ENCODE results near the gene DCAF17.

DNA sequence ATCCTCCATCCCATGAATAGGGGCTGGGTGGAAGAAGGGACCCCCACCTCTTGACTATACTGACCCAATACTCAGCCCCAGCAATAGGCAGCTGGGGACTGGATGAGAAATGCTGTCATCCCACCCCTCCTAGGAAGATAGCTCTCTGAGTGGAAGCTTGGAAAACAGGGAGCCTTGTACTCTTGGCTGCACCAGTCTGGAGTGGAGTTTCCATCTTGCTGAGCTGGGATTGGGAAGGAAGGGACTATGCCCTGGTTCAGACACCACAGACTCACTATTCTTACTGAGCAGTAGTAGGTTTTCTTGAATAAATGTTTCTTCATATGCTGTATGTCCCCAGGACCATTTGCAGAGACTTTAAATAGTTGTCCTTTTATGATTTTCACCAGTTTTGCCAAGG lies 7.4 kb downstream of the DCAF17 start:
- TF ChIP-seq, protein P1, sequence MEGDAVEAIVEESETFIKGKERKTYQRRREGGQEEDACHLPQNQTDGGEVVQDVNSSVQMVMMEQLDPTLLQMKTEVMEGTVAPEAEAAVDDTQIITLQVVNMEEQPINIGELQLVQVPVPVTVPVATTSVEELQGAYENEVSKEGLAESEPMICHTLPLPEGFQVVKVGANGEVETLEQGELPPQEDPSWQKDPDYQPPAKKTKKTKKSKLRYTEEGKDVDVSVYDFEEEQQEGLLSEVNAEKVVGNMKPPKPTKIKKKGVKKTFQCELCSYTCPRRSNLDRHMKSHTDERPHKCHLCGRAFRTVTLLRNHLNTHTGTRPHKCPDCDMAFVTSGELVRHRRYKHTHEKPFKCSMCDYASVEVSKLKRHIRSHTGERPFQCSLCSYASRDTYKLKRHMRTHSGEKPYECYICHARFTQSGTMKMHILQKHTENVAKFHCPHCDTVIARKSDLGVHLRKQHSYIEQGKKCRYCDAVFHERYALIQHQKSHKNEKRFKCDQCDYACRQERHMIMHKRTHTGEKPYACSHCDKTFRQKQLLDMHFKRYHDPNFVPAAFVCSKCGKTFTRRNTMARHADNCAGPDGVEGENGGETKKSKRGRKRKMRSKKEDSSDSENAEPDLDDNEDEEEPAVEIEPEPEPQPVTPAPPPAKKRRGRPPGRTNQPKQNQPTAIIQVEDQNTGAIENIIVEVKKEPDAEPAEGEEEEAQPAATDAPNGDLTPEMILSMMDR (IDR thresholded peaks at IDR 0.05): no peak
- no peak for TF ChIP-seq POLR2A (IDR thresholded peaks at IDR 0.05)

Data from body of pancreas (tissue), 4 donors.